Stimulated activated naive CD4-positive, alpha-beta T cell (primary cell): Measurements from ENCODE around the gene PGBD5.

Source experiments
- DNase-seq, 6 experiments: peaks; one replicate each; lab custom pipeline; 2025; lab: John Stamatoyannopoulos, UW

PGBD5 gene

GRCh38 chr1:230321741-230322420, 104.3 kb downstream of the PGBD5 start:
- DNase-seq = no peak

GRCh38 chr1:230321341-230321740, 104.8 kb downstream of the PGBD5 start:
- DNase-seq = no peak

- no peak for DNase-seq
These were observed 105.3 kb downstream of the PGBD5 start for GRCh38 chr1:230320804-230321203.

GRCh38 chr1:230319014-230319747, 107.0 kb downstream of the PGBD5 start:
- no peak for DNase-seq

GRCh38 chr1:230317823-230318819, 108.0 kb downstream of the PGBD5 start:
- no peak for DNase-seq

GRCh38 chr1:230316864-230317745, 109.0 kb downstream of the PGBD5 start:
- no peak for DNase-seq

- DNase-seq = no peak
These were observed 111.0 kb downstream of the PGBD5 start for GRCh38 chr1:230315099-230315498.

- DNase-seq = no peak
These were observed 112.0 kb downstream of the PGBD5 start for GRCh38 chr1:230314142-230314470.

- DNase-seq = no peak
These were observed 112.5 kb downstream of the PGBD5 start for GRCh38 chr1:230313453-230314141.

- no peak for DNase-seq
These were observed 113.5 kb downstream of the PGBD5 start for GRCh38 chr1:230312676-230313075.

GRCh38 chr1:230310381-230311163, 115.6 kb downstream of the PGBD5 start:
- peak; percentile 11 to 63 (median 46) for DNase-seq

- DNase-seq = no peak
These were observed 116.4 kb downstream of the PGBD5 start for GRCh38 chr1:230309646-230310177.

GRCh38 chr1:230308821-230309220, 117.3 kb downstream of the PGBD5 start:
- DNase-seq = no peak

GRCh38 chr1:230308039-230308438, 118.1 kb downstream of the PGBD5 start:
- no peak for DNase-seq

- DNase-seq = no peak
These were observed 118.9 kb downstream of the PGBD5 start for GRCh38 chr1:230307213-230307612.

GRCh38 chr1:230306169-230306568, 120.0 kb downstream of the PGBD5 start:
- no peak for DNase-seq

- no peak for DNase-seq
These were observed 122.3 kb downstream of the PGBD5 start for GRCh38 chr1:230303822-230304221.

- DNase-seq = no peak
These were observed 123.1 kb downstream of the PGBD5 start for GRCh38 chr1:230303069-230303468.

- DNase-seq = no peak
These were observed 124.3 kb downstream of the PGBD5 start for GRCh38 chr1:230301822-230302221.

GRCh38 chr1:230301322-230301721, 124.8 kb downstream of the PGBD5 start:
- no peak for DNase-seq
